Islet of Langerhans (tissue), 1 donor: Measurements from ENCODE around the gene FIBP.

Experiments
- FAIRE-seq: peaks from one replicate; lab custom pipeline; 2011; peaks lifted over from hg19 to GRCh38; lab: Jason Lieb, UNC

The FIBP gene

GRCh38 chr11:65834202-65834601 is 54.1 kb downstream of the FIBP start:
- FAIRE-seq: no peak
